Stimulated activated CD8-positive, alpha-beta memory T cell treated with anti-CD3 and anti-CD28 coated beads, Interleukin-15, amount 100 ng/mL, for 48 hours (primary cell): ENCODE results near the gene FARP2.

Source experiments
- DNase-seq, 2 donors: peaks; one replicate each; pipeline ENCODE4 v3.0.0-alpha.2; 2020; ENCODE audit warnings: low read depth in 2 of 2

FARP2 gene

GRCh38 chr2:241532733-241533601 is 176.9 kb downstream of the FARP2 start:
- DNase-seq: no peak

- no peak for DNase-seq
Observed at GRCh38 chr2:241534293-241534692, 178.2 kb downstream of the FARP2 start.

- no peak for DNase-seq
Observed at GRCh38 chr2:241534701-241535375, 178.8 kb downstream of the FARP2 start.

- no peak for DNase-seq
Observed at GRCh38 chr2:241535871-241536655, 180.0 kb downstream of the FARP2 start.

- DNase-seq: no peak
Observed at GRCh38 chr2:241538838-241539615, 182.9 kb downstream of the FARP2 start.

- DNase-seq: no peak
Observed at GRCh38 chr2:241539616-241540374, 183.7 kb downstream of the FARP2 start.

GRCh38 chr2:241540401-241540770 is 184.3 kb downstream of the FARP2 start:
- DNase-seq: no peak

- peak; percentile 53 to 60 for DNase-seq
Observed at GRCh38 chr2:241540771-241541561, 184.9 kb downstream of the FARP2 start.

- no peak for DNase-seq
Observed at GRCh38 chr2:241541564-241542277, 185.6 kb downstream of the FARP2 start.

- no peak for DNase-seq
Observed at GRCh38 chr2:241542278-241542605, 186.2 kb downstream of the FARP2 start.
